Left forelimb (tissue), 1 donor: ENCODE results near the gene NEU4.
"Not testable (repeated sequence)": the region's sequence is repeated elsewhere in the genome, so short reads cannot be mapped to it uniquely, and the experiment has no call there.

ENCODE experiments used
- DNase-seq: peaks from one replicate; pipeline ENCODE4 v3.0.0-alpha.2; 2018; ENCODE audit warnings: low spot score

The NEU4 gene

DNA sequence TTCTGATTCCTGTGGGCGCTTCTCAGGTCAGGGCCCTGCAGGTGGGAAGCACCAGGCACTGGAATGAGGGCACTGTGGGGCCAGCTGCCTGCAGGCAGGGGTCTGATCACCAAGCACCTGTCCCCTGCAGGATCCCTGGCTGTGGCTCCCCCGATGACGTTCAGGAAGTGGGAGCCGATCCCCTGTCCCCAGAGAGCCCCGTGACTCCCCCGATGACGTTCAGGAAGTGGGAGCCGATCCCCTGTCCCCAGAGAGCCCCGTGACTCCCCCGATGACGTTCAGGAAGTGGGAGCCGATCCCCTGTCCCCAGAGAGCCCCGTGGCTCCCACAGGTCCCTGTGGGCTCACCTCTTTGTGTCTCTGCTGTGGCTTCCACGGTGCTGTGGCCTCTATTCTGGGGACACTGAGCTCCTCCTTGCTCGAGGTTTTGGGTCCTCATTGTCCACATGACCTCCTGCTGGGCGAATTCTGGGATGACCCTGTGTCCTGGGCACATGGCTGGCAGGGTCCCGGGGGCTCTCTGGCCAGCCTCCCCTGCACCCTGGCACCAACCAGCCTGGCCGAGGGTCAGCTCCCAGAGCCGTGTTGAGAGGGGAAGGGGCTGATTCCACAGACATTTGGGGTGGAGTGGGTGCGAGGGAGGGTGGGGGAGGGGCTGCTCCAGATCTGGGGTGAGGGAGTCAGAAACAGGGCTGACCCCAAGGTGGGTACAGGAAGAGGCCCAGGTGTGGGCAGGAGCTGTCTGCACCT is 4.8 kb downstream of the NEU4 start:
- no peak for DNase-seq

DNA sequence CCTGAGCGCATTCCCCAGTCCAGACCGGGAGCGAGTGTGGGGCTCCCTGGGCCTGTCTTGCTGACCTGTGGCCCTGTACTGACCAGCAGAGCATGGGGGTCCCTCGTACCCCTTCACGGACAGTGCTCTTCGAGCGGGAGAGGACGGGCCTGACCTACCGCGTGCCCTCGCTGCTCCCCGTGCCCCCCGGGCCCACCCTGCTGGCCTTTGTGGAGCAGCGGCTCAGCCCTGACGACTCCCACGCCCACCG is 5.3 kb downstream of the NEU4 start:
- no peak for DNase-seq

DNA sequence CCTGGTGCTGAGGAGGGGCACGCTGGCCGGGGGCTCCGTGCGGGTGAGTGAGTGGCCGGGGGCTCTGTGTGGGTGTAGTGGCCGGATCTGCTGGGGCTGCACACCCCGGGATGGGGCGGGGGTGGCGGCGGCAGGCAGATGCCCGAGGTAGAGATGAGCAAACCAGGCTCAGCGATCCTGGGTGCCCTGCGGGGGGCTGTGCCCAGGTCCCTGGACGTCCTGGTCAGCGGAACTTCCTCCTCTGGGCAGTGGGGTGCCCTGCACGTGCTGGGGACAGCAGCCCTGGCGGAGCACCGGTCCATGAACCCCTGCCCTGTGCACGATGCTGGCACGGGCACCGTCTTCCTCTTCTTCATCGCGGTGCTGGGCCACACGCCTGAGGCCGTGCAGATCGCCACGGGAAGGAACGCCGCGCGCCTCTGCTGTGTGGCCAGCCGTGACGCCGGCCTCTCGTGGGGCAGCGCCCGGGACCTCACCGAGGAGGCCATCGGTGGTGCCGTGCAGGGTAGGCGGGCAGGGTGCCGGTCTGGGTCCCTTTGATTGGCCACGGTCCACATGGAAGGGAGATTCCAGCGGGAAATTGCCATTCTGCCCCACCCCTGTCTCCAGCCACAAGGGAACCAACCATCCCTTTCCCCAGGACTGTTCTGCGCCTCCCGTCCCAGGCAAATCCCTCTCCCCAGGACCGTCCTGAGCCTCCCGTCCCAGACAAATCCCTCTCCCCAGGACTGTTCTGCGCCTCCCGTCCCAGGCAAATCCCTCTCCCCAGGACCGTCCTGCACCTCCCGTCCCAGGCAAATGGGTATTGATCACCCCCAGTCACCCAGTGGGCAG is 5.9 kb downstream of the NEU4 start:
- DNase-seq: no peak

DNA sequence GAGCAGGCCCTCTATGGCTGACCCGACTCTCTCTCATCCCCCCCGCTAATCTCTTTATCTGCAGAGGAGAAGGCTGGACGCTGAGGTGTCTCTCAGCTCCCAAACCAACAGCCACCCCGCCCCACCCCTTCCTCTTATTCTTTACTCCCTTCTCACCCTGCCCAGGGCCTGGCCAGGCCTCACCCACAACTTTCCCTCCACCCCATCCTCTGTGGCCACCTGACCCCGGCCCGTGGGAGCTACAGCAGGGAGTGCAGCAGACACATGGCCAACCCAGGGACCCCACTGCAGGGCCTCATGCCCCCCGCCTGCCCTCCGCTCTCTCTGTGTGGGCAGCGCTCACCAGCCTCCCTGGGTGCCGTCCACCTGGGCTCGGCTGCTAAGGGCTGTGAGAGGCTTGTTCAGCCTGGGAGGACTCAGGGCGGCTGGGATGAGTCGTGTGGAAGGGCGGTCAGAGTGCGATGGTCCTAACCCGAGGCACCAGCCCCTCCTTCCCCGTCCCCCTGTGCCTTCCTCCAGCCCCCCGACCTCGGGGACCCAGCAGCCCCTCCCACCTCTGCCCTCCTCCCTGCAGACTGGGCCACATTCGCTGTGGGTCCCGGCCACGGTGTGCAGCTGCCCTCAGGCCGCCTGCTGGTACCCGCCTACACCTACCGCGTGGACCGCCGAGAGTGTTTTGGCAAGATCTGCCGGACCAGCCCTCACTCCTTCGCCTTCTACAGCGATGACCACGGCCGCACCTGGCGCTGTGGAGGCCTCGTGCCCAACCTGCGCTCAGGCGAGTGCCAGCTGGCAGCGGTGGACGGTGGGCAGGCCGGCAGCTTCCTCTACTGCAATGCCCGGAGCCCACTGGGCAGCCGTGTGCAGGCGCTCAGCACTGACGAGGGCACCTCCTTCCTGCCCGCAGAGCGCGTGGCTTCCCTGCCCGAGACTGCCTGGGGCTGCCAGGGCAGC is 6.8 kb downstream of the NEU4 start:
- DNase-seq: no peak

DNA sequence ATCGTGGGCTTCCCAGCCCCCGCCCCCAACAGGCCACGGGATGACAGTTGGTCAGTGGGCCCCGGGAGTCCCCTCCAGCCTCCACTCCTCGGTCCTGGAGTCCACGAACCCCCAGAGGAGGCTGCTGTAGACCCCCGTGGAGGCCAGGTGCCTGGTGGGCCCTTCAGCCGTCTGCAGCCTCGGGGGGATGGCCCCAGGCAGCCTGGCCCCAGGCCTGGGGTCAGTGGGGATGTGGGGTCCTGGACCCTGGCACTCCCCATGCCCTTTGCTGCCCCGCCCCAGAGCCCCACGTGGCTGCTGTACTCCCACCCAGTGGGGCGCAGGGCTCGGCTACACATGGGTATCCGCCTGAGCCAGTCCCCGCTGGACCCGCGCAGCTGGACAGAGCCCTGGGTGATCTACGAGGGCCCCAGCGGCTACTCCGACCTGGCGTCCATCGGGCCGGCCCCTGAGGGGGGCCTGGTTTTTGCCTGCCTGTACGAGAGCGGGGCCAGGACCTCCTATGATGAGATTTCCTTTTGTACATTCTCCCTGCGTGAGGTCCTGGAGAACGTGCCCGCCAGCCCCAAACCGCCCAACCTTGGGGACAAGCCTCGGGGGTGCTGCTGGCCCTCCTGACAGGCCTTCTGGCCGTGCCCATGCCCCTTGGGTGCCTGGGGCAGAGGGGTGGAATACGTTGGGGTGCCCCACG is 7.6 kb downstream of the NEU4 start:
- DNase-seq: no peak

DNA sequence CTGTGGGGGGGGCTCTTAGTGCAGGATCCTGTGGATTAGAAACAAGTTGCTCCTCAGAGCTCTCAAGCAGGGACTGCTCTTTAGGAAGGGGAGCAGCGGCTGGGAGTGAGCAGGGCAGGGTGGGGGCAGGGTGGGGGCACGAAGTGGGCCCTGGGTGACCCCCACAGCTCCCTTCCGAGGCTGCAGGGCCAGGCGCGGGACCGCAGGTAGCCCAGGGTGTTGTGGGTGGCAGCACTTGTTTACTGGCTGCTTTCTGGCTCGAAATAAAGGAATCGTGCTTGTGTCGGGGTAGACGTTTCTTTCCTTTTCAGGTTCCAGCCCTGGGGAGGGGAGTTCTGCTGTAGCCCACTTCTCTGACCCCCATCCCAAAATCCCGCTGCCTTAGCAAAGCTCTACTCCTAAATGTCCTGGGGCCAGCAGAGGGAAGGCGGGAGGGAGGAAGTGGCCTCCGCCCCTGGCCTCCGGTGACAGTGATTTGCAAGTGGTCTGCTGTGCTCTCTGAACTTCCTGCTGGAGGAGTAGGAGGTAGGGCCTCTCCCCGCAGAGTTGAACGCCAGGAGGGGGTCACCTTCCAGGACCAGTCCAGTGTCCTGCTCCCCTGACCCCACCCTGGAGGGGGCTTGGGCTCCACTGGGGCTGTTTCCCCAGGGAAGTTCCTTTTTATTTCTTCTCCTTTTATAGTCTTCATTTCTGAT is 8.3 kb downstream of the NEU4 start:
- DNase-seq: peak; percentile 63

DNA sequence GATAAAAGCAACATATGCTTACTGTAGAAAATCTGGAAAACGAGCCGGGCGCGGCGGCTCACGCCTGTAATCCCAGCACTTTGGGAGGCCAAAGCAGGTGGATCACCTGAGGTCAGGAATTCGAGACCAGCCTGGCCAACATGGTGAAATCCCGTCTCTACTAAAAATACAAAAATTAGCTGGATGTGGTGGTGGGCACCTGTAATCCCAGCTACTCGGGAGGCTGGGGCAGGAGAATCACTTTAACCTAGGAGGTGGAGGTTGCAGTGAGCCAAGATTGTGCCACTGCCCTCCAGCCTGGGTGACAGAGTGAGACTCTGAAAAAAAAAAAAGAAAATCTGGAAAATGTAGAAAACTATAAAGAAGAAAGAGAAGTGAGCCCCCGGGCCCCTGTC is 8.8 kb downstream of the NEU4 start:
- DNase-seq: not testable (repeated sequence)

DNA sequence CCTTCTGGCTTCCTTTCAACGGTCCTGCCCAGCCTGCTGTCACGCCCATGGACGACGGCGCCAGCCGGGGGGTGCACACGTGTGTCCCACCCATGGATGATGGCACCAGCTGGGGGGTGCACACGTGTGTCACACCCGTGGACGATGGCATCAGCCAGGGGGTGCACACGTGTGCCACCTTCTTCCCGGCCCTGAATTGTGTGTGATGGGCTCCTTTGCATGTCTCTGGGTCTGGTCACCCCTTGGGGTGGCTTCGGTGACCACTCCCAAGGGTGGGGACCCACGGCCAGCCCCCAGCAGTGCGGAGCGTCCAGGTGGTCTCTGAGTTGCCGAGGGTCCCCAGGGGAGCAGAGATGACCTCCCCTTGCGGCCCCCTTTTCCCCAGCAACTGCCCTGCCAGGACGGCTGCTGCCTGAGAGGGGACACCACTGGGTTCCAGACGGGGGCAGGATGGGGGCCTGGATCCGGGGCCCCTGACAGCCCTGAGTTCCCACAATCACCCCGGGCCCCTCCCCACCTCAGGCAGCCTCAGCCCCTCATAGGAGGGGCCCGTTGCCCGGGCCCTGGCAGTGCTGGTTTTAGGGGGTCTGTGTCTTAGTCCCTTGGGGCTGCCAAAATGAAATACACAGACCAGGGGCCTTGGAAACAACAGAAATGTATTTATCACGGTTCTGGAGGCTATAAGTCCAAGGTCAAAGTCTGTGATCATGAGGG is 9.4 kb downstream of the NEU4 start:
- peak; percentile 15 for DNase-seq

DNA sequence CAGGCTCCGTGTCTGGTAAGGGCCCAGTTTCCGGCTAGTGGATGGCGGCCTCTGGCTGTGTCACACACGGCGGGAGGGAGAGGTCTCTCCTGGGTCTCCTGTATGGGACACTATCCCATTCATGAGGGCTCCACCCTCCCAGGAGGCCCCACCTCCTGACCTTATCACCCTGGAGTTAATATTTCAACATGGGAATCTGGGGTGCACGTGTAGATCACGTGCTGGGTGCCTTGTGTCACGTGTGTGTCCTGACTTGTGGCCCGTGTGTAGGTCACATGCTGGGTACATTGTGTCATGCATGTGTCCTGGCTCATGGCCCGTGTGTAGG is 9.9 kb downstream of the NEU4 start:
- peak; percentile 25 for DNase-seq

DNA sequence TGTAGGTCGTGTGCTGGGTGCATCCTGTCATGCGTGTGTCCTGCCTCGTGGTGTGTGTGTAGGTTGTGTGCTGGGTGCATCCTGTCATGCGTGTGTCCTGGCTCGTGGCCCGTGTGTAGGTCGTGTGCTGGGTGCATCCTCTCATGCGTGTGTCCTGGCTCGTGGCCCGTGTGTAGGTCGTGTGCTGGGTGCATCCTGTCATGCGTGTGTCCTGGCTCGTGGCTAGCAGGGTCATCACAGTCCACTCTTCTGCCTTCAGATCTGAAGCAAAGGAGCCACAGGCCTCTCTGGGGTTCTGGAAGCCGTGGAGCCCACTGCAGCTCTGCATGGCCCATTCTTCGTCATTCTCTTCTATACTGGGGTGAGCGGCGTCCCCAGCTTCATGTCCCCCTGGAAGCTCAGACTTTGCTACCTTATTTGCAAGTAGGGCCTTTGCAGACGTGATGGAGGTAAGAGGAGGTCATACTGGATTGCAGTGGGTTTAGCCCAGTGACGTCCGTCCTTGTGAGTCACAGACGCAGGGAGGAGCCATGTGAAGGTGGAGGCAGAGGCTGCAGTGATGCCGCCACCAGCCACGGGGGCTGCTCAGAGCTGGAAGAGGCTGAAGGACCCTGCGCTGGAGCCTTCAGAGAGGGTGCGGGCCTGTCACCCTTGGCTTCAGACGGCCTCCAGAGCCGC is 11.1 kb downstream of the NEU4 start:
- not testable (repeated sequence) for DNase-seq

DNA sequence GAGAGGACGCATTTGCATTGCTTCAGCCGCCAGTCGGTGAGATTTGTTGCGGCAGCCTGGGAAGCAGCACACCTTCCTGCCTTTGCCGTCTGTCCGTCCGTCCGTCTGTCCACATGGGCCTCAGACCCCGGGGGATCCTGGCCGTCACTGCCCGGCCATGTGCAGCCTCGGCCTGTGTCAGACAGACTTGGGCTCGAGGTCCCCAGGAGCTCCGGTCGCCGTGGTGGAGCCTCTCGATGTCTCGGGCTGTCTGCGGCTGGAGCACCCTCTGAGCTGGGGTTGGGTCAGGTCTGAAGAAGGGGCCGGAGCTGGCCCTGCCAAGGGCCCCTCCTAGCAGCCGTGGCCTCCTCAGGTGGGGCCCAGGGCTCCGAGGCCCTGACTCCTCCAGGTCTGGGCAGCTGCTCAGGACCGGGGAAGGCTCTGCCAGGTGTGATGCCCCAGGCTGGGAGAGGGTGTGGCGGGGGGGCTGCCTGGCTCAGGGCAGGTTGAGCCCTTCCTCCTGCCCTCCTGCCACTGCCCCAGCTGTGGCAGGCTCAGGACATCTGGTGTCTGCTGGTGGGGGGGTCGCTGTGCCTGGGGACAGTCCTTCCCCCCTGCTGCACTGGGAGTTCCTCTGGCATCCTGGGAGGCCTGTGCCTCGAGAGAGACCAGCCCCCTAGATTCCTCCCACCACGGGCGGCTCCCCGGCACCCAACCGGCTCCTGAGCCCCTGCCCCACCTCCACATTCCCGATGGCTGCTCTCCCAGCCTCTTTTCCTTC is 11.8 kb downstream of the NEU4 start:
- peak; percentile 65 for DNase-seq

DNA sequence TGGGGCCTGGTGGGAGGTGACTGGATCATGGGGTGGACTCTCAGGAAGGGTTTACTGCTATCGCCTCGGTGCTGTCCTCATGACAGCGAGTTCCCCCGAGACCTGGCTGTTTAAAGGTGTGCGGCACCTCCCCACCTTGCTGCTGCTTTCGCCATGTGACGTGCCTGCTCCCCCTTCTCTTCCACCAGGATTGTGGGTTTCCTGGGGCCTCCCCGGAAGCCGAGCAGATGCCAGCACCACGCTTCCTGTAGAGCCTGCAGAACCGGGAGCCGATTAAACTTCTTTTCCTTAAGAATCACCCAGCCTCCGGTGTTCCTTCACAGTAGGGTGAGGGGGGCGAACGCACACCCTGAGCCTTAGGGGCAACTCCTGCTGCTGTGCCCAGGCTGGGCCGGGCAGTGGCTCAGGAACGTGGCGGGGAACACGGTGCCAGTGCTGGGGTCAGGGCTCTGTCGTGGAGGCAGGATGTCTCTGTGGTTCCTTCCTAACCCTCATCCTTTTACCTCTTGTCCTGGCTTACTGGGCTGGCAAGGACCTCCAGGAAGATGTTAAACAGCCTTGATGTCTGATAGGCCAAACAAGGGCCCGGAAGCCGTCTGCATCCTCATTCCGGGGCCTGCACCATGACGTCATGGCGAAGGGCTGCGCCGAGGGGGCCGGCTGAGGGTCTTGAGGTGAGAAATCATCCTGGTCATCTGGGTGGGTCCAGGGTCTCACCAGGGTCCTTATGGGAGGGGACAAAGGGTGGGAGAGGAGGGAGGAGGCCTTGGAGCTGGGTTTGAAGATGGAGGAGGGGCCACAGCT is 12.7 kb downstream of the NEU4 start:
- DNase-seq: peak; percentile 44

DNA sequence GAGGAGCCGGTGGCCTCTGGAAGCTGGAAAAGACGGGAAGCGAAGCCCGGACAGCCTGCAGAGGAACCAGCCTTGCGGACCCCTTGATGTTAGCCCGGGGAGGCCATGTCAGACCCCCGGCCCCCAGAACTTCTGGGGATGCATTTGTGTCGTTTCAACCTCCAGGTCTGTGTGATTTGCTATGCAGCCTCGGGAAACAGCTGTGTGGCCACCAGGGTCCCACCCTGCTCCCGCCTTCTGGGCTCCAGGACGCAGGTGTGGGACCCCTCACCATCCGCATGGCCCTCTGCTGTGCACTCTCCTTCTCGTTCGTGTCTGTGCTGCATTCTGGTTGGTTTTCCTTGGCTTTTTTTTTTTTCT is 13.3 kb downstream of the NEU4 start:
- DNase-seq: no peak

DNA sequence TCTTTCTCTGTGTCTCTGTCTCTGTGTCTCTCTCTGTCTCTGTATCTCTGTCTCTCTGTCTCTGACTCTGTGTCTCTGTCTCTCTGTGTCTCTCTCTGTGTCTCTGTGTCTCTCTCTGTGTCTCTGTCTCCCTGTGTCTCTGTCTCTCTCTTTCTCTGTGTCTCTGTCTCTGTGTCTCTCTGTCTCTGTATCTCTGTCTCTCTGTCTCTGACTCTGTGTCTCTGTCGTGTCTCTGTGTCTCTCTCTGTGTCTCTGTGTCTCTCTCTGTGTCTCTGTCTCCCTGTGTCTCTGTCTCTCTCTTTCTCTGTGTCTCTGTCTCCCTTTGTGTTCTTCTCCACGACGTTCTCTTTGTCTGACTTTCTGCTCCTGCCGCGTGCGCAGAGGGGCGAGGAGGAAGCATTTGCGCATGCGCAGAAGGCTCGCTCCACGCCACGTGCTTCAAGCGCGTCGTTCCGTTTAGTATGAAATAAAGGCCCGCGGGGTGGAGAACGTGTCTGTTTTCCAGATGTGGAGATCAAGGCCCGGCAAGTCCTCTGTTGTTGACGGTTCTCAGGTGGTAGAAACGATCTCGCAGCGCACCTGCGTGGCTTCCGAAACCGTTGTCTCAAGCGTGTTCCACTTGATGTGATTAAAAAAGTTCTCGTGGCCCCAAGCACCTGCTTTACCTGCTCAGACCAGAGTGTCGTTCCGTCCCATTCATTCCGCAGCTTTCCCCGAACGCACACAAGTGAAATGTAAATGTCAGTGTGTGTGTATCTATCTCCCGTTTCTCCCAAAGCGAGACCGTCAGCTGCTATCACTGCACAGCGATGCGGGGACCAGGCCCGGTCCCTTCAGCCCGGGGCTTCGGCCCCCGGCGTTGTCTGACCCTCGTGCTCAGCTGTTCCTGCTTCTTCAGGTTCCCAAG is 14.8 kb downstream of the NEU4 start:
- DNase-seq: not testable (repeated sequence)

DNA sequence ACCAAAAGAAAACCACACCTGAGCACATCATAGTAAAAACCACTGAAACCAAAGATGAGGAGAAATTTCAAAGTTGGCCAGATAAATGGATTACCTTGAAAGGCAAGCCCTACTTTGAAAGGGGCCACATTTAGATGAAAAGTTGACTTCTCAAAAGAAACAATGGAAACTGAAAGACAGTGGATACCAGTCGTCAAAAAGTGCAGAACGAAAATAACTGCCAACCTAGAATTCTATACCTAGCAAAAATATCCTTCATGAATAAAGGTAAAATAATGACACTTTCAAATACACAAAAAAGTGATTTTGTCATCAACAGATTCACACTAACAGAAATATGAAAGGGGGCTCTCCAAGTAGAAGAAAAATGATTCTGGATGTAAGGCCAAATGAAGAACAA is 18.4 kb downstream of the NEU4 start:
- DNase-seq: no peak

DNA sequence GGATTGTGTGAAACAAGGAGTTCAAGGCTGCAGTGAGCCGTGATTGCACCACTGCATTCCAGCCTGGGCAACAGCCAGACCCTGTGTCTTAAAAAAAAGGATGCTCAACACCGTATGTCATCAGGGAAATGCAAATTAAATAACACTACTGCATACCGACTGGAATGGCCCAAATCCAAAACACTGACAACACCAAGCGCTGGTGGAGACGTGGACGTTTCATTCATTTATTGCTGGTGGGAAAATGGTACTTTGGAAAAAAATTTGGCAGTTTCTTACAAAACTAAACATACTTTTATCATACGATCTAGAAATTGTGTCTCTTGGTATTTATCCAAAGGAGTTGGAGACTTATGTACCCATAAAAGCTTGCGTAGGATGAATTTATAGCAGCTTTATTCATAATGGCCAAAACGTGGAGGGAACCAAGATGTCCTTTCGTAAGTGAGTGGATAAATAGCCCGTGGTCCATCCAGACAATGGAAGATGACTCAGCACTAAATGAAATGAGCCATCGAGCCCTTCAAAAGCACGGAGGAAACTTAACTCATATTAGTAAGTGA is 24.2 kb downstream of the NEU4 start:
- DNase-seq: no peak
